Loucy (cell line): Measurements from ENCODE around the gene USH1G.

ENCODE experiments used
- H2AFZ ChIP-seq: fragments of 200-600 bp; sonication (generic); 2 replicates; pipeline ENCODE4 v1.6.0; 2016; ENCODE audit warnings: antibody characterized with exemption, mild to moderate bottlenecking, low read length, moderate library complexity
- H3F3A ChIP-seq: fragments of 200-600 bp; 2 replicates; pipeline ENCODE4 v1.6.0; 2016; ENCODE audit warnings: antibody characterized with exemption, low read depth, mild to moderate bottlenecking
- H3K27me3 ChIP-seq: fragments of 200-600 bp; sonication (generic); 2 replicates; pipeline ENCODE4 v1.6.1; 2014; ENCODE audit warnings: low read length, mild to moderate bottlenecking; ENCODE audit not compliant: insufficient read depth, poor library complexity, severe bottlenecking
- H3K36me3 ChIP-seq: fragments of 200-600 bp; sonication (generic); 2 replicates; pipeline ENCODE4 v1.6.1; 2016; ENCODE audit warnings: low read length; ENCODE audit not compliant: insufficient read depth
- H3K4me1 ChIP-seq: fragments of 200-600 bp; sonication (generic); 2 replicates; pipeline ENCODE4 v1.5.1; 2014; ENCODE audit warnings: low read length, mild to moderate bottlenecking; ENCODE audit not compliant: insufficient read depth, poor library complexity, severe bottlenecking
- H3K4me2 ChIP-seq: fragments of 200-600 bp; sonication (generic); 2 replicates; pipeline ENCODE4 v1.6.0; 2014; ENCODE audit warnings: antibody characterized with exemption, low read length, low read depth, mild to moderate bottlenecking; ENCODE audit not compliant: poor library complexity, severe bottlenecking
- H3K4me3 ChIP-seq: fragments of 200-600 bp; sonication (generic); 2 replicates; pipeline ENCODE4 v1.5.1; 2014; ENCODE audit warnings: low read length, mild to moderate bottlenecking, mixed read lengths; ENCODE audit not compliant: poor library complexity, severe bottlenecking
- H3K79me2 ChIP-seq: fragments of 200-600 bp; sonication (generic); 2 replicates; pipeline ENCODE4 v1.6.1; 2014; ENCODE audit warnings: low read length; ENCODE audit not compliant: insufficient read depth
- H3K9ac ChIP-seq: fragments of 200-600 bp; sonication (generic); 2 replicates; pipeline ENCODE4 v1.6.0; 2014; ENCODE audit warnings: mild to moderate bottlenecking, low read depth, low read length, moderate library complexity; ENCODE audit not compliant: poor library complexity, severe bottlenecking
- H3K9me2 ChIP-seq: fragments of 200-600 bp; sonication (generic); replicated peaks from 2 replicates; pipeline ENCODE4 v1.6.1; 2016; ENCODE audit warnings: low read depth, low read length, mixed read lengths
- H3K9me3 ChIP-seq: fragments of 200-600 bp; sonication (generic); 2 replicates; pipeline ENCODE4 v1.6.1; 2014; ENCODE audit warnings: mild to moderate bottlenecking, antibody characterized with exemption, low read length, low read depth; ENCODE audit not compliant: insufficient read depth
- H4K20me1 ChIP-seq: fragments of 200-600 bp; sonication (generic); 2 replicates; pipeline ENCODE4 v1.6.0; 2014; ENCODE audit warnings: antibody characterized with exemption, low read length, mild to moderate bottlenecking; ENCODE audit not compliant: insufficient read depth, poor library complexity, severe bottlenecking
- EZH2phosphoT487 ChIP-seq: fragments of 200-600 bp; IDR thresholded peaks from 2 replicates; pipeline ENCODE4 v1.6.1; 2018; ENCODE audit warnings: antibody characterized with exemption, mild to moderate bottlenecking, moderate library complexity, borderline replicate concordance
- TF ChIP-seq, protein P1 (sequence below): fragments of 200-600 bp; sonication (generic); conservative IDR thresholded peaks from 2 replicates; pipeline ENCODE4 v1.5.1; 2014; ENCODE audit warnings: mild to moderate bottlenecking, antibody characterized with exemption, low read length

Gene USH1G

DNA sequence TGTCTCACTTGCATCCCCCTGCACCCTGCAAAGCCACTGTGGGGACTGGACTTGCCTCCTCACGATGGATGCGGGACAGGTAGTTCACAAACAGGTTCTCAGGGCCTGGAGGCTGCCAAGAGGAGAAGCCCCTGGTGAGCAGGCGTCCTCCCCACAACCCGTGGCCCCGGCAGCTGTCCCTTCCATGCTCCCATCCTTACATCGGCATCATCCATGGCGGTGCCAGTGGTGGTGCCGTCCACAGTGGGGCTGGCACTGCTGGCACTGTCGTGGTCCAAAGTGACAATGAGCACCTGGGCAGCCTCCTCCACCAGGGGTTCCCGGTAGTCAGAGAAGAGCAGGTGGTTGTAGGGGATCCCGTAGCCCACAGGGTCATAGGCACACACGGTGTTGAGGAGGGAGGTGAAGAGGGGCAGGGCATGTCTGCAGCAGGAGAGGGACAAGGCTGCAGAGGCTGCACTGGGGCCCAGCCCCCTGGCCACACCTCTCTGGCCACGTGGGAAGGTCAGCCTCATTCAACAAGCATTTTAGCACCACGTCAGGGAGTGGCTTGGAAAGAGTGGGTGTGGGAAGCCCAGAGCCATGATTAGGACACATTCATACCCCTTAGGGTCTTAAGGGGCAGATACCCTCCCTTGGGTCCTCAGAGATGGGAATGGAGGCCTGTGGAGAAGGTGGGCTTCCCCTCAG lies 36.9 kb upstream of the USH1G start:
- no peaks in the 10 kb centered on the region for H3K27me3 ChIP-seq
- H4K20me1 ChIP-seq = no peaks in the 10 kb centered on the region
- TF ChIP-seq, protein P1, sequence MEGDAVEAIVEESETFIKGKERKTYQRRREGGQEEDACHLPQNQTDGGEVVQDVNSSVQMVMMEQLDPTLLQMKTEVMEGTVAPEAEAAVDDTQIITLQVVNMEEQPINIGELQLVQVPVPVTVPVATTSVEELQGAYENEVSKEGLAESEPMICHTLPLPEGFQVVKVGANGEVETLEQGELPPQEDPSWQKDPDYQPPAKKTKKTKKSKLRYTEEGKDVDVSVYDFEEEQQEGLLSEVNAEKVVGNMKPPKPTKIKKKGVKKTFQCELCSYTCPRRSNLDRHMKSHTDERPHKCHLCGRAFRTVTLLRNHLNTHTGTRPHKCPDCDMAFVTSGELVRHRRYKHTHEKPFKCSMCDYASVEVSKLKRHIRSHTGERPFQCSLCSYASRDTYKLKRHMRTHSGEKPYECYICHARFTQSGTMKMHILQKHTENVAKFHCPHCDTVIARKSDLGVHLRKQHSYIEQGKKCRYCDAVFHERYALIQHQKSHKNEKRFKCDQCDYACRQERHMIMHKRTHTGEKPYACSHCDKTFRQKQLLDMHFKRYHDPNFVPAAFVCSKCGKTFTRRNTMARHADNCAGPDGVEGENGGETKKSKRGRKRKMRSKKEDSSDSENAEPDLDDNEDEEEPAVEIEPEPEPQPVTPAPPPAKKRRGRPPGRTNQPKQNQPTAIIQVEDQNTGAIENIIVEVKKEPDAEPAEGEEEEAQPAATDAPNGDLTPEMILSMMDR = no peak
- no peaks in the 10 kb centered on the region for H3F3A ChIP-seq
- no peak overlapping the region for H3K4me2 ChIP-seq
- no peaks in the 10 kb centered on the region for H3K79me2 ChIP-seq
- peaks cover 7% of the 10 kb centered on the region for H3K4me1 ChIP-seq
- H3K9me3 ChIP-seq = no peaks in the 10 kb centered on the region
- H3K36me3 ChIP-seq = no peaks in the 10 kb centered on the region
- no peaks in the 10 kb centered on the region for H3K9me2 ChIP-seq
- peak overlapping the region; percentile 66 for H2AFZ ChIP-seq
- no peak overlapping the region for H3K4me3 ChIP-seq
- H3K9ac ChIP-seq = no peak overlapping the region

DNA sequence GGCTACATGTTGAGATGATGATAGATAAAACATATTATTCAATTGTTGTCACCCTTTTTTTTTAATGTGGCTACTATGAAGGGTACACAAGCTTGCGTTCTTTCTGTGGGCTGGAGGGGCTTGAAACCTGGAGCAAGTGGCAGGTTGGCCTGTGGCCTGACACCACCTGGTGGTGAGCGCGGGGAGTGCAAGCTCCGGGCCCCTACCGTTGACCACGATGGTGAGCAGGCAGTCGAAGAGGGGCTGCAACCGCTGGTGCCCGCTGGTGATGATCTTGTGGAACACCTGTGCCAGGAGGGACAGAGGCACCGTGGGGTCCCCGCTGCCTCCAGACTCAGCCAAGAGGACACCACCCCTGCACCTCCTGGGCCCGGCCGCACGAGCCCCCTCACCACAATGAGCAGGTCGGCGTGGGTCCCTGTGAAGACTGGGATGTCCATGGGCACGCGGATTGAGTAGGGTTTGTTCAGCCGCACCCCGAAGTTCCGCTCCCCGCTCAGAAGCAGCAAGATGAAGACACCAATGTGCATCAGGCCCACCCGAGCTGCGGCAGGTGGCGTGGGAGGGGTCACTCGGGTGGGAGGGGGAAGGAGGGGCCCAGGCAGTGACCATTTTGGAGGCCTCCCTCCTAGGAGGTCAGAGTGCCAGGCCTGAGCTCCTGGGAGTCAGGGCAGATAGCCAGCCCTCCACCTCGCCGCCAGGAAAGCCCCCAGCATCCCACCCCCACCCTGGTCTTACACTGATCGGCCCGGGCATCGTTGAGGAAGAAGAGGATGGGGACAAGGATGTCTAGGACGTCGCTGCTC lies 35.1 kb upstream of the USH1G start:
- Histone ChIP-seq H3K9me2 (no peaks in the 10 kb centered on the region), H3K79me2 (no peaks in the 10 kb centered on the region), H3K27me3 (no peaks in the 10 kb centered on the region), H3K9me3 (no peaks in the 10 kb centered on the region), H3K4me1 (peaks cover 7% of the 10 kb centered on the region), H3K9ac (no peak overlapping the region), H3F3A (no peaks in the 10 kb centered on the region), H3K36me3 (no peaks in the 10 kb centered on the region), H3K4me2 (no peak overlapping the region), H4K20me1 (no peaks in the 10 kb centered on the region), H2AFZ (no peak overlapping the region), H3K4me3 (no peak overlapping the region)
- TF ChIP-seq, protein P1 = peak; percentile 89
- TF ChIP-seq EZH2phosphoT487 = no peak

DNA sequence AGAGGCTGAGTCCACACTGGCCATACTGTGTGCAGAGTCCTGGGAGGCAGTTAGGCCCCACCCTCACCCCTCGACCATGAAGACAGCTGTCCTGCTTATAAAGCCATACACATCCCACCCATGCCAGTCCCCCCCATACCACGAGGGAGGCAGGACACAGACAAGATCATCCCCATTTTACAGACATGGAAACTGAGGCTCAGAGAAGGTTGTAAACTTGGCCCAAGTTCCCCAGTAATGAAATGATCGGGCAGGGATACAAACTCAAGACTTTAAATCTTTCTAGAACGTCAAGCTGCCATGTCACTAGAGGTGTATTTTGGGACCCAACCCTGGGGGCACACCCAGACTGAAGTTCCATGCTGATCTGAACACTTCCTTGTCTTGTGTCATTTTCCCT lies 33.0 kb upstream of the USH1G start:
- no peak overlapping the region for H3K9ac ChIP-seq
- no peaks in the 10 kb centered on the region for H3K36me3 ChIP-seq
- H3K9me3 ChIP-seq = no peaks in the 10 kb centered on the region
- H3K9me2 ChIP-seq = no peaks in the 10 kb centered on the region
- H3K4me2 ChIP-seq = no peak overlapping the region
- no peak overlapping the region for H2AFZ ChIP-seq
- H3K27me3 ChIP-seq = no peaks in the 10 kb centered on the region
- no peak for TF ChIP-seq EZH2phosphoT487
- TF ChIP-seq, protein P1 = no peak
- no peaks in the 10 kb centered on the region for H3F3A ChIP-seq
- no peaks in the 10 kb centered on the region for H4K20me1 ChIP-seq
- H3K4me1 ChIP-seq = peaks cover 7% of the 10 kb centered on the region
- H3K4me3 ChIP-seq = no peak overlapping the region
- H3K79me2 ChIP-seq = no peaks in the 10 kb centered on the region
